Small intestine (tissue), 7 donors: ENCODE data around the gene NELFE. TPM values are rescaled to one million over a fixed set of nuclear protein-coding genes. Genes with fewer than 3 reads are reported as not detected.
A peak's percentile ranks its signal among the peaks of the same experiment; 100 is the strongest.

Experiments used
- DNase-seq, 2 donors: peaks; one replicate each; pipeline versions ENCODE4 v3.0.0 to v3.0.0-alpha.2; 2013
- FAIRE-seq: peaks from 2 replicates; lab custom pipeline; 2012; peaks lifted over from hg19 to GRCh38; lab: Jason Lieb, UNC
- H3K27ac ChIP-seq, 3 donors: one replicate each; pipeline ENCODE4 v1.5.1; 2013; ENCODE audit warnings: low read length in 2 of 3, mild to moderate bottlenecking in 2 of 3, control low read depth in 1 of 3, inconsistent platforms in 1 of 3, low read depth in 1 of 3, moderate library complexity in 1 of 3
- H3K27me3 ChIP-seq, 3 donors: one replicate each; pipeline ENCODE4 v1.6.1; 2013; ENCODE audit warnings: low read length in 3 of 3, inconsistent platforms in 1 of 3; ENCODE audit not compliant: control insufficient read depth in 3 of 3, insufficient read depth in 3 of 3
- H3K36me3 ChIP-seq, 3 donors: one replicate each; pipeline ENCODE4 v1.6.1; 2013; ENCODE audit warnings: low read length in 3 of 3, inconsistent platforms in 1 of 3, low read depth in 1 of 3, mild to moderate bottlenecking in 1 of 3, moderate library complexity in 1 of 3; ENCODE audit not compliant: control insufficient read depth in 3 of 3, insufficient read depth in 2 of 3
- H3K4me1 ChIP-seq, 3 donors: one replicate each; pipeline ENCODE4 v1.6.1; 2013; ENCODE audit warnings: low read length in 2 of 3, inconsistent platforms in 1 of 3, low read depth in 1 of 3, mild to moderate bottlenecking in 1 of 3, moderate library complexity in 1 of 3; ENCODE audit not compliant: control insufficient read depth in 3 of 3, insufficient read depth in 2 of 3
- H3K4me3 ChIP-seq, 3 donors: one replicate each; pipeline ENCODE4 v1.5.1; 2013; ENCODE audit warnings: low read length in 3 of 3, control low read depth in 1 of 3, inconsistent platforms in 1 of 3, low read depth in 1 of 3, mild to moderate bottlenecking in 1 of 3, moderate library complexity in 1 of 3
- H3K9me3 ChIP-seq, 2 donors: one replicate each; pipeline ENCODE4 v1.6.1; 2013; ENCODE audit warnings: low read depth in 1 of 2, low read length in 1 of 2; ENCODE audit not compliant: control insufficient read depth in 2 of 2, insufficient read depth in 1 of 2
- WGBS, 3 donors: extraction: QIAGEN DNeasy Blood & Tissue Kit; methylation state at CpG; one replicate each; pipeline ENCODE4 v1.1.7; 2013; 5-methylcytosine and 5-hydroxymethylcytosine counted together
- polyA plus RNA-seq, 4 donors: library from polyadenylated mRNA; stranded (reverse) in 3 of 4; unstranded in 1 of 4; fragments of 200-250 nt in 3 of 4; fragments of 120-200 nt in 1 of 4; gene quantifications; one replicate each; pipeline versions ENCODE4 v1.2.1 to v1.2.3, GENCODE V29; 2013
- donor health status: healthy with polysubstance abuse.
- donor health status: control.
- donor health status: control.
- donor health status: Bipolar disorder and iron deficiency.
- donor health status: healthy.

The NELFE gene
- polyA plus RNA-seq, 4 donors: 55.6 to 77.1 (median 59.1) TPM

- Histone ChIP-seq H3K27me3 (no peaks in the 10 kb centered on the region), H3K9me3 (peaks cover 0 to 4% of the 10 kb centered on the region in 2 donors), H3K4me1 (peaks cover 0 to 13% (median 8%) of the 10 kb centered on the region in 3 donors), H3K27ac (no peak overlapping the region), H3K4me3 (no peak overlapping the region), H3K36me3 (no peaks in the 10 kb centered on the region)
- DNase-seq: no peak
- FAIRE-seq: no peak
- whole genome bisulfite sequencing, 3 donors: 90 to 97% (median 97%) methylated on average over 1 of the region's 1 CpG
Observed at GRCh38 chr6:31930962-31931361, 27.8 kb downstream of the NELFE start.

DNA sequence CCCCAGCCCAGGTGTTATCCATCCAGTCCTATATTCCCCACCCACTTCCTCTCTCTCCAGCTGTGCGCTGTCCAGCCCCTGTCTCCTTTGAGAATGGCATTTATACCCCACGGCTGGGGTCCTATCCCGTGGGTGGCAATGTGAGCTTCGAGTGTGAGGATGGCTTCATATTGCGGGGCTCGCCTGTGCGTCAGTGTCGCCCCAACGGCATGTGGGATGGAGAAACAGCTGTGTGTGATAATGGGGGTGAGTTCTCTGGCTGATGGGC is 30.2 kb downstream of the NELFE start:
- H3K36me3 ChIP-seq: no peaks in the 10 kb centered on the region
- H3K4me1 ChIP-seq: peaks cover 0 to 16% (median 8%) of the 10 kb centered on the region in 3 donors
- DNase-seq (no peak), FAIRE-seq (no peak)
- H3K4me3 ChIP-seq: no peak overlapping the region
- no peaks in the 10 kb centered on the region for H3K27me3 ChIP-seq
- WGBS, 3 donors: 81 to 93% (median 87%) methylated on average over 9 of the region's 9 CpGs
- no peak overlapping the region for H3K27ac ChIP-seq
- peaks cover 0 to 6% of the 10 kb centered on the region in 2 donors for H3K9me3 ChIP-seq

- FAIRE-seq (no peak), DNase-seq (no peak)
- Histone ChIP-seq H3K4me3 (peak overlapping the region in 2 of 3 donors; percentile 21 to 22), H3K9me3 (peaks cover 0 to 4% of the 10 kb centered on the region in 2 donors), H3K27me3 (no peaks in the 10 kb centered on the region), H3K27ac (peak overlapping the region; percentile 19 to 69 (median 27)), H3K36me3 (no peaks in the 10 kb centered on the region), H3K4me1 (peaks cover 0 to 16% (median 8%) of the 10 kb centered on the region in 3 donors)
- WGBS, 3 donors: 45 to 61% (median 58%) methylated on average over 11 of the region's 11 CpGs
Observed at GRCh38 chr6:31927863-31928671, 30.7 kb downstream of the NELFE start.

GRCh38 chr6:31927242-31927862 is 31.4 kb downstream of the NELFE start, which contains the start of gene C2:
Gene C2 (plus strand): TSS chr6:31927717. CDS start chr6:31927753, 36 bp downstream.
- H3K36me3 ChIP-seq: no peaks in the 10 kb centered on the region
- WGBS, 3 donors: 35 to 50% (median 48%) methylated on average over 11 of the region's 11 CpGs
- DNase-seq (peak; percentile 40 to 45), FAIRE-seq (no peak)
- peak within 1 kb of the TSS in 2 of 3 donors; percentile 21 to 22 for H3K4me3 ChIP-seq
- H3K9me3 ChIP-seq: peaks cover 0 to 3% of the 10 kb centered on the region in 2 donors
- H3K4me1 ChIP-seq: peaks cover 0 to 16% (median 8%) of the 10 kb centered on the region in 3 donors
- H3K27ac ChIP-seq: peak within 1 kb of the TSS; percentile 19 to 69 (median 27)
- no peaks in the 10 kb centered on the region for H3K27me3 ChIP-seq

DNA sequence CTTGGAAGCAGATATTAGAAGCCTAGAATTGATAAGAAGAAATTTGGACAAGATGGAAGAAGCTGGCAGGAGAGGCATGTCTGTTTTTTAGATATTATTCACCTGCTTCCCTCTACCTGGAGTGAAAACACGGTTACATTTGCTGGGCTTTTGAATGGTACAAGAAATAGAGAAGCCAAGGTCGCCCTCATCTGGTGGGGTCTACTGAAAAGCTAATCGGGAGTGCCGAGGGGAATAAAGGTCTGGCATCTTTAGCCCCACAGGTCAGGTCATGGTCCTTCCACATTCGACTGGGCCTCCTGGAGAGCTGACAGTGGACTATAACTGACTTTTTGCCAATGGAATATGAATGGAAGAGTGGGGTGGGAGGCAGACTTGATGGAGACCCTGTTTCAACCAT is 35.8 kb downstream of the NELFE start:
- DNase-seq (no peak), FAIRE-seq (no peak)
- 10 to 18% (median 16%) methylated on average over 5 of the region's 5 CpGs for WGBS, 3 donors
- Histone ChIP-seq H3K9me3 (peaks cover 0 to 3% of the 10 kb centered on the region in 2 donors), H3K36me3 (no peaks in the 10 kb centered on the region), H3K4me1 (peaks cover 0 to 14% (median 3%) of the 10 kb centered on the region in 3 donors), H3K27ac (no peak overlapping the region), H3K4me3 (no peak overlapping the region), H3K27me3 (no peaks in the 10 kb centered on the region)

GRCh38 chr6:31920811-31921210 is 38.0 kb downstream of the NELFE start:
- H3K4me1 ChIP-seq: peaks cover 0 to 6% (median 0%) of the 10 kb centered on the region in 3 donors
- no peak overlapping the region for H3K27ac ChIP-seq
- no peaks in the 10 kb centered on the region for H3K36me3 ChIP-seq
- 73 to 81% (median 77%) methylated on average over 2 of the region's 2 CpGs for WGBS, 3 donors
- FAIRE-seq (no peak), DNase-seq (no peak)
- no peak overlapping the region for H3K4me3 ChIP-seq
- peaks cover 0 to under 1% of the 10 kb centered on the region in 2 donors for H3K9me3 ChIP-seq
- no peaks in the 10 kb centered on the region for H3K27me3 ChIP-seq

GRCh38 chr6:31919624-31920303 is 39.0 kb downstream of the NELFE start:
- WGBS, 3 donors: 84 to 86% (median 85%) methylated on average over 6 of the region's 6 CpGs
- FAIRE-seq: no peak

GRCh38 chr6:31918069-31918720 is 40.6 kb downstream of the NELFE start:
- Histone ChIP-seq H3K4me1 (no peaks in the 10 kb centered on the region), H3K9me3 (no peaks in the 10 kb centered on the region), H3K4me3 (no peak overlapping the region), H3K27ac (no peak overlapping the region), H3K27me3 (no peaks in the 10 kb centered on the region), H3K36me3 (no peaks in the 10 kb centered on the region)
- WGBS, 3 donors: 74 to 88% (median 85%) methylated on average over 8 of the region's 8 CpGs
- DNase-seq: no peak
- no peak for FAIRE-seq

More at GRCh38 chr6:31919624-31920303, 39.0 kb downstream of the NELFE start:
- Histone ChIP-seq H3K4me3 (no peak overlapping the region), H3K27ac (no peak overlapping the region), H3K27me3 (no peaks in the 10 kb centered on the region), H3K9me3 (no peaks in the 10 kb centered on the region), H3K4me1 (peaks cover 0 to 6% (median 0%) of the 10 kb centered on the region in 3 donors), H3K36me3 (no peaks in the 10 kb centered on the region)
- no peak for DNase-seq
